NOMO-1 treated with DMSO at 0.1 percent for 48 hours (cell line): ENCODE results near the gene RBBP5.

Experiments
- DNase-seq: peaks from one replicate; lab custom pipeline; 2025; ENCODE audit not compliant: unreplicated experiment; lab: John Stamatoyannopoulos, UW

Gene RBBP5

GRCh38 chr1:205057808-205058575 is 63.8 kb downstream of the RBBP5 start:
- DNase-seq: no peak

DNA sequence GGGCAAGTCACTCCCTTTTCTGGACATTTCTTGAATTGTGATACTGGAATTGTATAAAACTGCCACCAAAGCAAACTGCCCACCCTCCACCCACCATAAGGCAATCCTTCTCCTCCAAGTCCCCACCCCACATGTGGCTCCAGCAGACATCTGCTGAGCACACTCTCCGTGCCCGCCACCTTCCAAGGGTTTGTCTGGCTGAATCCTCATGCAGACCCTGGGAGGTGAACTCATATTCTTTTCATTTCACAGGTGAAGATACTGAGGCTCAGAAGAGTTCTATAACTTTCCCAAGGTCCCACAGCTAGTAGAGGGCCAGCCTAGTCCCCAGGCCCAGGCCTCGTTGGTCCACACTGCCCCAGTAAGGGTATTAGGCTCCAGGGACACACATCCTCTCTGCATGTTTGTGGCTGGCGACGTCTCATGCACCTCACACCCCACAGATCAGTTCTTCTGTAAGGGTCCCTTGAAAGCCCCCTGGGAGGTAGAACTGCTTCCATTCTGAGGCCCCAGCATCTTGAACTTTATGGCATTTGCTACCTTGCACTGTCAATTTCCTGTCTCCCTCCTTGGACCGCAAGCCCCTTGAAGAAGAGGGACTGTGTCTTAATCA is 64.7 kb downstream of the RBBP5 start:
- no peak for DNase-seq

DNA sequence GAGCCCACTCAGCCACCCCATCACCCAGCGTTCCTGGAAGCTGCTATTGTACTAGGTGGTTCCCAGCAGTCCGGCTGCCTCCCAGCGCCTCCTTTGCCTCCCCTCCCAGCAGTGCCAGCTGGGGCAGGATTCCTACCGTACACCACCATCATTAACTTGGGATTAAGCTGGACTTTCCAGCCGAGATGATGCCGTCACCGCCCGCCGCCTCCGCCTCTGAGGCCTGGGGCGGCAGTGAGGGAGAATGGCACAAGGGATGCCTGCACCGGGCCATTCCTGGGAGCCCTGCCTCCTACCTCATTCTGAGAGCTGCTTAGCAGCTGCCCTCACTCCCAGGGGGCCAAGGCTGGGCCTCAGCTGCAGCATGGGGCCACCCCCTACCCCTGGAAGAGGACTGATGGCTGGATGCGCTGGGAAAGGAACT is 65.6 kb downstream of the RBBP5 start:
- no peak for DNase-seq

DNA sequence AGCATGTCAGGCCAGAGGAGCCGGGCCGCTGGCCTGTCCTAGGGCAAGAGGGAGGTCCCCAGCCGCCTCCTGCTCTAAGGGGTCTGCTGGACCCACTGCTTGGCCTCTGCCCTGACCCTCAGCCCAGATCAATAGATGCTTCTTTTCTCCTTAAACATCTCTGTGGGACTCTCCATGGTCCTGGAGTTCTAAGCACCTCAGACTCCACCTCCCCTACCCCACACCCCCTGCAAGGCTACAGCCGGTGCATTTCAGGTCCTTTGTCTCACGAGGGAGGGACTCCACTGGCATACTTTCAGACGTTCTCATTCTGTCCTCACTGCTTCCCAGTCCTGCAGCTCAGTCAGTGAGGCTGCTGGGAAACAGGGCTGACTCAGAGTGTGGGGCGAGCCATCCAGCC is 67.8 kb downstream of the RBBP5 start:
- no peak for DNase-seq

GRCh38 chr1:205053296-205053695 is 68.5 kb downstream of the RBBP5 start:
- no peak for DNase-seq

DNA sequence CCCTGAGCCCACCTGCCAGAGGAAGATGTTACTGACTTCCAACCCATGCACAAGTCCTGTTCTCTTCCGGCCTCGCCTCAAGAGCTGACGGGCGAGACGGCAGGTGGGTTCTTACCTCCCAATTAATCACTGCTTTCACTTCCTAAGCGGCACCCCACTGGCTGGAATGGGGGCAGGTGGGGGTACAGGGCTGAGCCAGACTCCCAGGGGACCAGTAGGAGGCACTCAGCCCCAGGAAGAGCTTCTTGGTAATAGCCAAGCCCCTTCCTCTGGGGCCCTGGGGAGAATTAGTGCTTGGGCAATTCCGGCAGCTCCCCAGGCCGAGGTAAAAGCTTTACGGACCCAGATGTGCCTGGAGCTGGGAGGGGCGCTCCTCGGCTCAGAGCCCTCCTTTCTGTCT is 69.1 kb downstream of the RBBP5 start:
- no peak for DNase-seq

DNA sequence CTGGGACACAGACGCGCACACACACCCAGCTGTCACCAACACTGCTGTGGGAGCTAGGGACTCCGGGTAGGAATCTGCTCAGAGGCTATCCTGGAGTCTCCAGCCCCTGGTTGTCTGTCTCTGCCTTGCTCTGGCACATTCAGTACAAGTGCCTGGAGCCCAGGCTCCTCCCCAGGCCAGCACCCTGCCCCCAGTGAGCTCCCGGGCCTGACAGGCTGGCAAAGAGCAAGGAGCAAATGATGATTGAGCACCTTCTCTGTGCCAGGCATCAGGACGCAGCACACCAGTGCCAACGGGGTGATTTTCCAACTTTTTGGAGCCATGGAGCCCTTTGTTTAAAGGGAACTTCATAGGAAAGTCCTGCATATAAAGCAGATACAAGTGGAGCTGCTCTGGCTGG is 72.3 kb downstream of the RBBP5 start:
- DNase-seq: no peak

GRCh38 chr1:205048382-205048781 is 73.4 kb downstream of the RBBP5 start:
- DNase-seq: no peak

- DNase-seq: no peak
These were observed 74.0 kb downstream of the RBBP5 start for GRCh38 chr1:205047764-205048231.

DNA sequence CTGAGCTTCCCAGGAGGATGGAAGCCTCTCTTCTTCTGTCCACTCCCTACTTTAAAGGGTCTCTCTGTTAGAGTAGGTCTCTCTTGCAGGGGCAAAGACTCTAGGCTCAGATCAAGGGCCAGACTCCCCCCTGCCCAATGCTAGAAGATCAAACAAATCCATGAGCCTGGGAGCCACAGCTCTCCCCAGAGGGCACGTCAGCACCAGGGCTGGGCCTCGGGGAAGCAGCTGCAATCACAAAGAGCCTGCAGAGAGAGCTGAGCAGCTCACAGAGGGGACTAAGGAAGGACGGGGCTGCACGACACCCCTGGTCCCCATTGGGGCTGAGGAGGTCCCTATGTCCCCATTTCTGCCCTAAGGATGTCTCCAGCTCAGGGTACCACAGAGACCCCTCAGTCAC is 74.9 kb downstream of the RBBP5 start:
- no peak for DNase-seq

GRCh38 chr1:205045146-205045545 is 76.6 kb downstream of the RBBP5 start:
- DNase-seq: no peak

DNA sequence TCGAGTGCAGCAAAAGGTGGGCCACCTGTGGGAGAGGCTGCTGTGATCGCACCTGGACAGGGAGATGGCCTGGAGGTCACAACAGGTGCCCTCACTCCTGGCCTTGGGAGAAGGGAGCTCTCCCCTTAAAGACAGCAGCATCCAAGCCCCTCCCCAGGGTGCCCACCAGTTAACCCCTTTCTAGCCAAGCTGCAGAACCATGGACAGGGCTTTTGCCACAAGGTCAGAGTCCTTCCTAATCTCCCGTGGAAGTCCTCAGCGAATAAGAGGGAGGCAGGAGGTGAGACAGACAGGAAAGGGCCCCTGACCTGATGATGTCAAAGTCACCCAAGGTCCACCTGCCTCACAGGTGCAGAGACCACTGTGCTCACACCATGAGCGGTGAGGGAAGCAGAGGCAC is 77.0 kb downstream of the RBBP5 start:
- no peak for DNase-seq

DNA sequence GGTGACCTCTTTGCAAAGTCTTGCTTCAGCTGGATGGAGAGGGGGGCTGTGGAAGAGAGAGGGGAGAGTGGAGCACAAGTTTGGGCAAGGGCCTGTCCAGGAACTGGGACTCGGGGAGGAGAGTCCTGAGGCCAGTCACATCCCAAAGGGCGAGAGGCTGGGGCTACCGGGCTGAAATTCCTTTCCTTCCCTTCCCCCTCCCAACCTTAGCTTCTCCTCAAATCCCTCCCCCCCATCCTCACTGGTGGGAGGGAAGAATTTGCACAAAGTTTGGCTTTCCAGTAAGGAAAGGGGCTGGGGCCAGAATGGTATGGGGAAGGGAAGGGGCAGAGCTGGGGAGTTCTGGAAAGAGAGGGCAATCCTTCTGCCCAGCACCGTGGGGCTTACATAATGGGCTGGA is 77.9 kb downstream of the RBBP5 start:
- no peak for DNase-seq

DNA sequence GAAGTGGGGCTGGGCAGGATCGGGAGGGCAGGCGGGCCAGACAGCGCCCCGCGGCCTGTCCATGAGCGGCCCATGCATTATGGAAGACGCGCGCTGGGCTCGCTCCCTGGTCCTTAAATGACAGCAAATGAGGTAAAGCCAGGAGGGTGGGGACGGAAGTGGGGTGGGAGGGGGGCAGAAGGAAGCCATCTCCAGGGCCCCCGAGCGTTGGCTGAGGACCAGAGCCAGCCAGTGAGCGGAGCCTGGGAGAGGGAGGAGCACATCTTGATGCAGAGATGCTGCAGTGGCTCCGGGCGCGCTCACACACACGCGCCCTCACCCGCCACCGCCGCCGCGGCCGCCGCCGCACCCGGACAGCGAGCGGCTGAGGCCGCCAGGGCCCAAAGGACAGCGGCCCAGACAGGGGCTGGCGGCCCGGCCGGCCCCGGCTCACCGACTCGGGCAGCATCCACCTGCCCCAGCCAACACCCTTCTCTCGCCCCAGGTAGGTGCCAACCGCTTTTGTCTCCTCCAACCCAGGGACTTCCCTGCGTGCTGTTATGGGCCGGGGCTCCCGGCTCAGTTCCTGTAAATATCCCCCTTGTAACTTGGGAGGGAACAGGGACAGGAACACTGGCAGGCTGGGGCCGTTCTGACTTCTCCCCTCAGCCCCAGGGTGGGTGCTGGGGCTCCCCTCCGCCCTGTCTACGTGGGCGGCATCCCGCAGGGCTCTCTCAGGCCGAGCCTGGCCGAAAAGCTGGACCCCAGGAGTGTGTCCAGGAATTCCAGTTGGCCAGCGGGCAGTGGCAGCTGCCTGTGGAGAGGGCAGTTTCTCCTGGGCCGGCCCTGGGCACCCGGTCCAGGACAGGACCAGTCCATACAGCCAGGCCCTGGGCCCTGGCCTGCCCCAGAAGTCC is 78.6 kb downstream of the RBBP5 start, which contains the start of gene CNTN2:
TSS of gene CNTN2 (plus strand) at position 302 of the 896 bp plus-strand sequence. CDS start 9,974 bp downstream, outside the sequence.
- DNase-seq: no peak

GRCh38 chr1:205041998-205042910 is 79.5 kb downstream of the RBBP5 start:
- no peak for DNase-seq

- DNase-seq: no peak
These were observed 80.6 kb downstream of the RBBP5 start for GRCh38 chr1:205041001-205041715.

DNA sequence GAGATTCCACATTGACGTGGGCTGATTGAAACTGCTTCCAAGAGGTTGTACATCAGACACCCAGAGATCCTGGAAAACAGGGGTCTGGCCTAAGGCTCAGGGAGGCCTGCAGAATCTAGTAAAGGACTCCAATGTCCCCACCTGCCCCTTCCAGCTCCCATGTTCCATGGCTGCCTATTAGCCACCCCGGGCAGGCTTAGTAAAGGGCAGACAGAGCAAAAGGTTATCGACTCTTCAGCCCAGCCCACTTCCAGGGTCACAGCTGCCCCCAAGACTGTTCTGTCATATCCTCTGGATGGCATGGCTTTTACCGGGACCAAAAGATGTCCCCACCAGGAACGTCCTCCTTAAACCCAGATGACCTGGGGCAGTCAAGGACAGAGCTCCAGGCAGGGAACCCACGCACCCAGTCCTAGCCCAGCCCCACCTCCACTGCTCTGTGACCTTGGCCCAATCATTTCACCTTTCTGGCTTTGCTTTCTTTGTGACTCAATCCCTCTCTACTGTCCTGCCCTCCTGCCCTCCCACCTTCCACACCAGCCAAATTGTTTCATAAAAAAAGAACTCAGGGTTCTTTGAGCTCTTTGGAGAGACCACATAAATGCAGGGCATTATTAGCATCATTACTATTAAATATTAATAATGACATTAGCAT is 83.5 kb downstream of the RBBP5 start:
- DNase-seq: no peak

DNA sequence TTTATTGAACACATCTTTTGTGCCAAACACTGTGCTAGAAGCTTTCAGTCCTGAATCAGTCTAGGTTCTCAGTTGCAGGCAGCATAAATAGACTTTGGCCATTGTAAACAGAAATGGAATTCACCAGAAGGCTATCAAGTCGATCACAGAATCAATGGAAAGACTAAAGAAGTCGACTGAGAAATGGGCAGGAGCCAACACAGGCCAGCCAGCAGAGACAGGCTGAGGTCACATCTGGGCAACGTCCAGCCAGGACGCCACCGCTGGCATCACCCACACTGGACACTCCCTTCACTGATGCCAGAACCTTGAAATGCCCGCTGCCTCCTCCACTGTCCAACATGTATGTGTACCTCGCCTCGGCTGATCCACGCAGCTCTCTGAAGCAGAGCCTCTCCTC is 84.2 kb downstream of the RBBP5 start:
- DNase-seq: no peak
